Measurements from ENCODE around the gene MROH2B. TPM values are rescaled to one million over a fixed set of nuclear protein-coding genes. Genes with fewer than 3 reads are reported as not detected.
"Not testable (repeated sequence)": the region's sequence is repeated elsewhere in the genome, so short reads cannot be mapped to it uniquely, and the experiment has no call there.

The MROH2B gene
- total RNA-seq, 2 experiments from 2014 or later = not detected

DNA sequence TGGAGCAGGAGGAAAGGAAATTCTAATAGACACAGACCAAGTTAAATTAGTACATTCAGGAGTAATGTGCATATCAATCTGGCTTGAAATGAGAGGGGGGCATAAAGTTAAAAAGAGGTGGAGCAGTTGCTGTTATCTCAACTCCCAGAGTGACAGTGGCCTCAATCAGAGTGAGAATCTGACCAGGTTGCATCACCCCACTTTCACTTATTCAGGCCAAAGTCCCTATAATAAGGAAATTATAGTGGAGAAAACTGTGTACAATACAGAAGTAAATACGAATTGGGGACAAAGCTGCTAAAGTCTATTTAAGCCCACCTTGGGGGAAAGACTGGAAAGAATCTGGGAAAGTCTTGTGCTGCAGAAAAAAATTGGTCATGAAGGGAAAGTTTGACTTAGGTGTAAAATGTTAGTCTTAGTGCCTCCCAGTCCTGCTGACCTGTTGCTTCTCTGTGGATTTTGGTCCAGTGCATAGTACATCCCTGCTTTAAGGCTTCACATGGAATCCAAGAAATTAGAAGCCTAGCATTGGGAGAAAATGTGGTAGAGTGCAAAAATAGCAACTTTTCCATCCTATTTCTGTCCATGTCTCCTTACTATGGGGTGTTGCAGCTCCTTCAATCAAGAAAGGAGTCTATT lies 27.9 kb downstream of the MROH2B start:
- CTCF ChIA-PET = no interaction called here
- POLR2A ChIA-PET = no interaction called here

DNA sequence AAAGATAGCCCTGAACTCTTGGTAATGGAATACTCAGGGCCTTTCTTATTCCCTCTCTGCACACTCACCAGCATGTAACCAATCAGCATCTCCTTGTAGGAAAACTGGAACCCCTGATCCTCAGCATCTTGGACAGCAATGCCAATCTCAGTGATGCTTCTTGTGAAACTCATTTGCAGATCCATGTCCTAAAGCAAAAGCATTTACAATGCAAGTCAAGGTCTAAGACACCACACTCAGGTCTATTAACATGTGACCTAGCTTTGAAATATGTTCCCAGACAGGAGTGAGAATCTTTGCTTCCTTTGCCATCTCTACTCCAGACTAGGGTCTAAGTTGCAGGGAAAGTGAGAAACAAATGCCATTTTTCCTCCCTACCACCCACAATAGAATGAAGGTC lies 38.2 kb downstream of the MROH2B start:
- ChIA-PET POLR2A (no interaction called here), CTCF (no interaction called here)

DNA sequence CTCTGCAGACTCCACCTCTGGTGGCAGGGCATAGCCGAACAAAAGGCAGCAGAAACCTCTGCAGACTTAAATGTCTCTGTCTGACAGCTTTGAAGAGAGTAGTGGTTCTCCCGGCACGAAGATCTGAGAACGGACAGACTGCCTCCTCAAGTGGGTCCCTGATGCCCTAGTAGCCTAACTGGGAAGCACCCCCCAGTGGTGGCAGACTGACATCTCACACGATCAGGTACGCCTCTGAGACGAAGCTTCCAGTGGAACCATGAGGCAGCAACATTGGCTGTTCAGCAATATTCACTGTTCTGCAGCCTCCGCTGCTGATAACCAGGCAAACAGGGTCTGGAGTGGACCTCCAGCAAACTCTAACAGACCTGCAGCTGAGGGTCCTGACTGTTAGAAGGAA lies 48.5 kb downstream of the MROH2B start:
- CTCF ChIA-PET, POLR2A ChIA-PET: not testable (repeated sequence)

DNA sequence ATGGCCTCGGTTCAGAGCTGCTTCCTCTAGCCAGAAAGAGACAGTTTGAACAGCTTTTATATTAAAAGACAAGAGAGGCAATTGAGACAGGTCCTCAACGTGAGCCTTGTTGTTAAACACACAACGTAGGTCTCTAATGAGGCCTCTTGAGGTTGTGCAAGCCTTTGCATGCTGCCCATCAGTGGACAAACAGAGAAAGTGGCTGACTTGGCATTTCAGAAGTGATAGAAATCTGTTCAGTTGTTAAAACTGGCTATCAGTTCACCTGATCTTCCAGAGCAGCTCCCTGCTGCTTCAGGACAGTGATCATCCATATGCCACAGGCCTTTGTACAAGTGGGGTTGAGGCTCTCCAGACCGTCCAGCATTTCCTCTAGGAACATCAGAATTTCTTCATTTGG lies 58.8 kb downstream of the MROH2B start:
- ChIA-PET POLR2A (no interaction called here), CTCF (no interaction called here)

DNA sequence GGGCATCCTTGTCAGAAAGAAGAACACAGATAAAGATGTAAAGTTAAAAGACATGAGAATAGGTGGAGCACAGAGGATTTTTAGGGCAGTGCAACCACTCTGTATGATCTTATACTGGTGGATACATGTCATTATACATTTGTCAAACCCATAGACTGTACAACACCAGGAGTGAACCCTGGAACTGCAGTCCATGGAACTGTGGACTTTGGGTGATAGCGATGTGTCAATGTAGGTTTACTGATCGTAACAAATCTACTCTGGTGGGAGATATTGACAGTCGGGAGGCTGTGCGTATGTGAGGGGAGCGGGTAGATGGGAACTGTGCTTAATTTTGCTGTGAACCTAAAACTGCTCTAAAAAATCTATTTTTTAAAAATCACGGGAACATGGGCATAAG lies 60.6 kb downstream of the MROH2B start:
- ChIA-PET CTCF (no interaction called here), POLR2A (no interaction called here)

DNA sequence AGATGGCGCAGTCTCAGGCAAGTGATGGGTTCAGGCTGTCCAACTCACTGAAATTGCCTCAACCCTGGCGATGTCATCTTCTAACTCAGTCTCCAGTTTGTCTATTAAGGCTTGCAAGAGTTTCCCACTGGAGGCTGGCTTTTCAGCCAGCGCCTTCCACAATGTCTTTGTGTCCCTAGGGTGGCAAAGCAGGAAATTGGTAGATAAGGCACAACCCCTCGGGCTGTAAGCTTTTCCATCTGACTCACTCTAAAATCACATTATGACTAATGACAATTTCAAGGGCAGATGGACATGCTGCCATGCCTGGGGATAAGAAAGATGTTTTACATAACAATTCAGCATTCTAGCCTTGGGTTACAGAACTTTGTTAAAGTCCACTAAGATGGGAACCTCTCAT lies 61.9 kb downstream of the MROH2B start:
- ChIA-PET POLR2A (no interaction called here), CTCF (no interaction called here)

DNA sequence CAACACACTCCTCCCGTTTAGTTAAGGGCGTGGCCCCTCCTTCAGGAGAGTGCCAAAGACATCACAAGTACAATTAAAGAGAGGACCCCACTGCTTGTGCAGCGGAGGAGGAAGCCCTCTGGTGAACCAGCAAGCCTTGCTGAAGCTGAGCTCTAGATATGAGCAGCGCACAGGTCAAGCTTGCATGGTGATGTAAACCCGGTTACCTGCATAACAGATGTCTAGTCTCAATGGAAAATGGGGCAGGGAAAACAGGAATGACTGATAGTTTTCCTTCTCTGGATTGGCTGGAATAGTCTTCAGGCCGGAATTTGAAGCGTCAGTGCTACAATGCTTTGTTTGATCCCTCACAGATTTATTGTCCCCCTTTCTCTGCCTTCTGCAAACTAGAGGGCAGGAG lies 66.2 kb downstream of the MROH2B start:
- CTCF ChIA-PET = no interaction called here
- POLR2A ChIA-PET = no interaction called here

DNA sequence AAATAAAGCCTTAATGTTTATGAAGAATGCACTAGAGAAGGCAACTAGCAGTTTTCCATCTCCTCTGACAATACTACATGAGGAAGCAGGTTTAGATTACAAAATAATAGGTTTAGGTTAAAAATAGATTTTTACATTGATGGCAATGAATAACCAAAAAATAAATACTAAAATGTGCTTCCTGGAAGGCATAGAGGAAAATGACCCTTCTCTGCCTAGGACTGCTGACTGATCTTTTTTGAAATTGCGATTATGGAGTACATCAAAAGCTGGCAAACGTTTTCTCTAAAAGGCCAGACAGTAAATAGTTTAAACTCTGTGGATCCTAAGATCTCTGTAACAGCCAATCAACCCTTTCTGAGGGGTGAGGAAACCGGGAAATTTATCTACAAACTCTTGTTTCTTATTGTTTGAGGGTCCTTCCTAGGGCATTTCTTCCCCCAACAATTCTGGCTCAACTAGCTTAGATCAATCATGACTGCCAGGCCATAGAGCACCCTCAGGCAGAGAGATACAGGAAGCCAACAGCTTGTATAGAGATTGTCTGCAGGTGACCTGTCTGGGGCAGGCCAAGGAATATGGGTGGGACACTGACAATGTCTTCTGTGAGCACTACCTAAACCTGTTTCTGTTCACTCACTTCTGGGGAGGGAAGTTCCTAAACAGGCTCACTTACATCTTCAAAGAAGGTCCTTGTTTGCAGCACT lies 67.3 kb downstream of the MROH2B start:
- CTCF ChIA-PET = no interaction called here
- POLR2A ChIA-PET = no interaction called here

DNA sequence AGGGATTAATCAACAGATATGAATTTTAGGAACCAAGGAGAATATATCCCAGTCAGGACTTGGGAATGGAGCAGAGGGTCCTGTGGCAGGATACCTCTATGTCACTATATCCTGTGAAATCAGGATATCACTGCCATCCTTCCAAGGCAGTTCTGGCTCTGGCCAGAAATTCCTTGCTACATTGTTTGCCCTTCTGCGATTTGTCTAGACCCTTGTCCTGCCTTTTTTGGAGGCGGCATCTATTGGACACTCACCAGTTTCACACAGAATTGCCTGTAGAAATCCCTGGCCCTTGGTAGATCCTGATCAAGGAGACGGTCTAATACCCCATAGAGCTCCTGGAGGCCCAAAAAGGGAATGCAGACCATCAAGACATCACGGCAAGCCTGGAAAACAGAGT lies 71.2 kb downstream of the MROH2B start:
- POLR2A ChIA-PET = no interaction called here
- CTCF ChIA-PET = no interaction called here

DNA sequence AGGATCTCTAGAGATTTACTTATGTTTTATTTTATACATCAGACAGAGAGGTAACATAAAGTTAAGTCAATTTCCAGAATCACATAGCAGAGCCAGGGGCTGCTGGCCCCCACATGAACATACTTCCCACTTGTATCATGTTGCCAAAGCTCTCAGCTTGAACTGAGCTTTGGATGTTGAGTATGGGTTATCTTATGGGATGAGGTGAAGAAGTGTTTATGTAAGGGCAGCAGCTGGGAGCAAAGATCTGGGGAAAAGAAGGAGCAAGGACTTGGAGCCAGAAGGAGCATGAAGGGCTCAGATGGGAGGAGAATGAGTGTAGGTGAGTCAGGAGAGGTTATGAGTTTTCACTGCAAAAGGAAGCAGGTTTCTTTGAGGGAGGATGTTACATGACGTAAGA lies 72.0 kb downstream of the MROH2B start:
- POLR2A ChIA-PET = no interaction called here
- CTCF ChIA-PET = no interaction called here

DNA sequence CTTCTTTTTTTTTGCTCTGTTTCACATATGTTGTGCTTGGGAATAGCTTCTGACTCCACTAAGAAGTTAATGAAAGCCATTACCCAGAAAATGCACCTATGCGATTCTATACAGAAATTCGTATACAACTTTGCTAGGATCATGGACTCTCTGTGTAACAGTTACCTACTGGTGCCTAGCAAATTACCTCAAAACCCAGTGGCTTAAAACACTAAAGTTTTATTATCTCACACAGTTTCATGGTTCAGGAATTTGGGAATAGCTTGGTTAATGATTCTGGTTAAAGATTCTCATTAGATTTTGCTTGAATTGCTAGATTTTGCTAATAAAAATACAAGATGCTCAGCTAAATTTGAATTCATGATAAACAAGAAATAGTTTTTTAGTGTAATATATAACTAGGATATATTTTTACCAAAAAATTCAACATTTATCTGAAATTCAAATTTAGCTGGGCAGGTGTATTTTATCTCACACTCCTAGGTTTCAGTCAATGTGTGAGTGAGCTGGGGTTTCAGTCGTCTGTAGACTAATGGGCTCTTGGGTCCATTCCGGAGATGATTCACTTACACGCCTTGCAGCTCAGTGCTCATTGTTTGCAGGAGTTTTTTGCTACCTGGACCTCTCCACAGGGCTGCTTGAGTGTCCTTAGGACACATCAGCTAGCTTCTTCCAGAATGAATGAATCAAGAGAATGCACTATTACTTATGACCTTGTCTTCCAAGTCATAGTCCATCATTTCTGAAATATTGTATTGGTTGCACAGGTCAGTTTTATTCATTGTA lies 75.1 kb downstream of the MROH2B start:
- CTCF ChIA-PET = no interaction called here
- POLR2A ChIA-PET = no interaction called here

DNA sequence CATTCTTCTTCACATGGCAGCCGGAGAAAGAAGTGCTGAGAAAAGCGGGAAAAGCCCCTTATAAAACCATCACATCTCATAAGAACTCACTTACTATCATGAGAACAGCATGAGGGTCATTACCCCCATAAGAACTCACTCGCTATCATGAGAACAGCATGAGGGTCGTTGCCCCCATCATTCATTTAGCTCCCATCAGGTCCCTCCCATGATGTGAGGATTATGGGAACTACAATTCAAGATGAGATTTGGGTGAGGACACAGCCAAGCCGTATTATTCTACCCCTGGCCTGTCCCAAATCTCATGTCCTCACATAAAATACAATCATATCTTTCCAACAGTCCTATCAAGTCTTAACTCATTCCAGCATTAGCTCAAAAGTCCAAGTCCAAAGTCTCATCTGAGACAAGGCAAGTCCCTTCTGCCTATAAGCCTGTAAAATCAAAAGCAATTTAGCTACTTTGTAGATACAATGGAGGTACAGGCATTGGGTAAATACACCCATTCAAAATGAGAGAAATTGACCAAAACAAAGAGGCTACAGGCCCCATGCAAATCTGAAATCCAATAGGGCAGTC lies 79.1 kb downstream of the MROH2B start:
- CTCF ChIA-PET = no interaction called here
- POLR2A ChIA-PET = no interaction called here

DNA sequence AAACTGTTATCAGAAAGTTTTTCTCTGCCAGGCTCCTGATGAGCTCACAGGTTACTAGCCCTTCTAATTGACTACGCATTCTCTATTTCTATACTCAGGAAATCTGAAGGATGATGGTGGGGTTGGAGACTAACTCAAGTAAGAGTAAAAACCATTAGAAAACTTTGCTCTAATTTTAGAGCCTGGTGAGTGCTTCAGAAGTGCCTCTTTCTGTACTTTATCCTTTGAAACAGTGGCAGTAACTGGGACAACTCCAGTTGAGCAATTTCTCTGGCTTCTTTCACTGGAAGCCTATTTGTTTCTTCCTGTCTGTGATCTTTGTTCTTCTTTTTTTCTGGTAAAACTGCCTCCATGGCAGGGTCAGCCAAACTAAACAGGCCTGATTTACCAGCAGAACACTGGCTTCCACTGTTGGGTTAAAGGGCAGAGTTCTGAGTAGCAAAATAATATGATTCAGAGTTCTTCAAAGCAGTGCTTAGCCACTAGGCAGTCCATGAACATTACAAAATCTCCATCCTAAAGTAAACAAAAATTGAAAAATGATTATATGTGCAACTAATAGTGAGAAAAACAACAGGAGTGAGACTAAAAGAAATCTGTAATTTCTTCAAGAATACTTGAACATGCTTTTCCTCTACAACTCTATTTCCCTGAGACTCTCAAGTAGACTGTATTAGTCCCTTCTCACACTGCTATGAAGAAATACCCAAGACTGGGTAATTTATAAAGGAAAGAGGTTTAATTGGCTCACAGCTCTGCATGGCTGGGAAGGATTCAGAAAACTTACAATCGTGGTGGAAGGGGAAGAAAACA lies 79.8 kb downstream of the MROH2B start:
- CTCF ChIA-PET = no interaction called here
- POLR2A ChIA-PET = no interaction called here

DNA sequence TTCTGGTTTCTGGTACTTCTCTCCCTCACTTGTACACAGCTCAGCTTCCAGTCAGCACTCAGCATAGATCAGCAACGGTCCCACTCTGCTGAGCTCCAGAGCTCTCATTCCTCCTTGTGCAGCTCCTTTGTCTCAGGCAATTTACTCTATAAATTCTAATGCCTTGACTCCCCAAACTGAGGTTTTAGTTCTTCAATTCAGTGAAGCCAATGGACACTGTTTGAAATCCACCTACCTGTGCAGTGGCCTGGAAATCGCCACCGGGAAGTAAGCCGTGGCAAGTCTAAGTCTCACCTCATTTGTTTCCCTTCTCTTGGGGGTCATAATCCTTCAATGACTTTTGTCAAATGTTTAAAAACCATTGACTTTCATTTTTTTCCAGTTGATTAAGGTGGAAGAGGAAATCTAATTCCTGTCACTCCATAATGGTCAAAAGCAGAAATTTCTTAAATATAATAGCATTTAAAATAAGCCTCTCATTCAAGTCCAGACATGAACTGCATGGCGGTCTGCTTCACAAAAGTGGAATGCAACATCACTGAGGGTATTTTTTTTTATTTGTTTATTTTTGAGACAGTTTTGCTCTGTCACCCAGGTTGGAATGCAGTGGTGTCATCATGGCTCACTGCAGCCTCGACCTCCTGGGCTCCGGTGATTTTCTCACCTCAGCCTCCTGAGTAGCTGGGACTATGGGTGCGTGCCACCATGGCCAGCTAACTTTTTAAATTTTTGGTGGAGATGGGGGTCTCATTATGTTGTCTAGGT lies 82.2 kb downstream of the MROH2B start:
- CTCF ChIA-PET = no interaction called here
- POLR2A ChIA-PET = no interaction called here

DNA sequence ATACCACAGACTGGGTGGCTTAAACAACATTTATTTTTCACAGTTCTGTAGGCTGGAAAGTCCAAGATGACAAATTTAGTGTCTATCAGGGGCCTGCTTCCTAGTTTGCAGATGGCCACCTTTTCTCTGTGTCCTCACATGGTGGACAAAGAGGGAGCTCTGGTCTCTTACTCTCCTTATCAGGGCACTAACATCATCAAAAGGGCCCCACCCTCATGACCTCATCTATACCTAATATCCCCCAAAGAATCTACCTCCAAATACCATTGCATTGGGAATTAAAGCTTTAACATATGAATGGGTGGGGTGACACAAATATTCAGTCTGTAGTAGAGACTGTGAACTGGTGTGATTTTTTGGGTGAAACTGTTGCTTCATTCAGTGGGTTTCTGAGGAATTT lies 83.8 kb downstream of the MROH2B start:
- POLR2A ChIA-PET = interaction anchor here (0.5 kb wide), 1 partner anchor 44 kb away, joined by 4 read pairs; no protein-coding TSS in a partner anchor
- CTCF ChIA-PET = no interaction called here

DNA sequence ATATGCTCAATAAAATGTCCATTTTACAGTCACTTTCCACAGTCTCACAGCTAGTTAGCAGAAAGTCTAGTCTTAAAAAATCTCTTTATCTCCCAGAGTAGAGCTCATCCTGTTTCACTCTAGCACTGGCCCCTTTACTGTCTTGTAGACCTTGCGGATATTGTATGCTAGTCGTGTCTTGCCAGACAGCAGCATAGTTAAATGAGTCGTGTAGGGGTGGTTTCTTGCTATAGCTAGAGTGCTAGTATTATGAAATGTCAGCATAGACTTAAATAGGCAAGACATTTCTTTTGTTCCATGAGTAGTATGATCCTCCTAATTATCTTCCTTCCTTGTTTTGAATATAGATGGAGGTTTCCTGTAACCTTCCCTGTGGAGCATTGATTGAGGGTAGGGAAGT lies 84.5 kb downstream of the MROH2B start:
- POLR2A ChIA-PET = no interaction called here
- CTCF ChIA-PET = no interaction called here

DNA sequence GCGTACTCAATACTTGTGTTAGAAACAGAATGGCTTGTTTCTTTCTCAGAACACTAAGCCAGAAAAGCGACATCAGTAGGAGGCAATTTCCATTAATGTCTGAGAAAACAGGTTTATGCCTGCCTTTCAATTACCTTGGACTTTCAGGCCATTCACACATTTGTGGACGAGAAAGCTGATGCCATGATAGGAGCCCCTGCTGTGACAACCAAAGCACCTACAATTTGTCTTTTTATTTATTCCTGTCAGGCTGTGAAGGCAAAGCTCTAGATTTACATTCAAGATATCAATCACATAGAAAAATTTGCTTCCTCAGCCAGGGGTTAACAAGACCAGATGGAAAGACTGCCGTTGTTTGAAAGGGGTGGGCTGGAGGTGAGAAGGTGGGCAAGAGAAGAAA lies 85.6 kb downstream of the MROH2B start:
- ChIA-PET POLR2A (no interaction called here), CTCF (no interaction called here)

DNA sequence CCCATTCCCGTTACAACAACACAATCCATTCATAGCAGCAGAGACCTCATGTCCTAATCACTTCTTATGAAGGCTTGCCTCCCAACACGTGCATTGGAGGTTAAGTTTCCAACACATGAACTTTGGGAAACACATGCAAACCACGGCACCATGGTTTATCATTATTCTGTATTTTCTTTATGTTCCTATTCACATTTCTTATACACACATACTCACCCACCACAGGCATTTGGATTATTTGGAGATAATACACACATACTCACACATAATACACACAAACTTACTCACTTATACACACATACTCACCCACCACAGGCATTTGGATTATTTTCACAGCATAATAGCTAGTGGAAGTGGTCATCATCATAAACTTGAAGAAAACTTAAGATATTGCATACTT lies 86.3 kb downstream of the MROH2B start:
- CTCF ChIA-PET = no interaction called here
- POLR2A ChIA-PET = no interaction called here

DNA sequence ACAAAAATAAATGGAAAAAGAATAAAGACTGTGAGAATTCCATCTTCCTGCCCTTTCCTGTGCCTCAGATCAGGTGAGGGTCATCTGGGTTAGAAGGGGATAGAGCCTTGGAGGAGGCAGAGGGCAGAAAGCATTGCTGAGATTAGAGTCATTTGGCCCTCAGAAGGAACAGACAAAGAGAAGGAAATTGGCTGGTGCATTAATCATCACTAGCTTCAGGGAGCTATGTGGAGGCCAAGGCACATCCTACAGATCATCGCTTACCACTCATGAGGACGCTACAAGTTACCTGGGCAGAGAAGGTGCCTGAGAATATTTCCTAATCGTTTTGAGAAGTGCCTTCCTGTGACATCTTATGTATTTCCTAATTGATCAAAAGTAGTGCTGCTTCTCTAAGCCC lies 87.4 kb downstream of the MROH2B start:
- ChIA-PET POLR2A (no interaction called here), CTCF (no interaction called here)

DNA sequence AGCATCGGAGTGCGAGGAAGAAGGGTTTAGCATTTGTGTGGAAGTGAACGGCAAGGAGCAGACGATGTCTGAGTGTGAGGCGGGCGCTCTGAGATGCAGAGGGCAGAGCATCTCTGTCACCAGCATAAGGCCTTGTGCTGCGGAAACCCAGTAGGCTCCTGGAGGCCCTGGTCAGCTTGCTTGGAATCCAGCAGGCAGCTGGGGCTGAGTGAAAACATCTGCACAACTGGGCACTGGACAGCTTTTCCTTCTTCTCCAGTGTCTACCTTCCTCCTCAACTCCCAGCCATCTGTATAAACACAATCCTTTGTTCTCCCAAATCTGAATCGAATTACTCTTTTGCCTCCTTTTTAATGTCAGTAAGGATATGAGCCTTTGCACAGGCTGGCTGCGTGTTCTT lies 89.7 kb downstream of the MROH2B start:
- ChIA-PET POLR2A (no interaction called here), CTCF (no interaction called here)

All from activated CD8-positive, alpha-beta memory T cell treated with anti-CD3 and anti-CD28 coated beads for 36 hours (primary cell).